NCI-H1105 (cell line): Measurements from ENCODE around the gene CSN1S1.
"Not testable (repeated sequence)": the region's sequence is repeated elsewhere in the genome, so short reads cannot be mapped to it uniquely, and the experiment has no call there.

Experiments
- DNase-seq: peaks from one replicate; lab custom pipeline; 2025; lab: John Stamatoyannopoulos, UW

Gene CSN1S1

GRCh38 chr4:69930768-69931167 is at the start of gene CSN1S1:
TSS of gene CSN1S1 (plus strand) at chr4:69931068. CDS start at chr4:69932556, 1,488 bp downstream.
- DNase-seq = no peak

- peak; percentile 11 for DNase-seq
These were observed 49.6 kb upstream of the CSN1S1 start for GRCh38 chr4:69881173-69881773.

GRCh38 chr4:69882150-69882549 is 48.7 kb upstream of the CSN1S1 start:
- no peak for DNase-seq

- DNase-seq = no peak
These were observed 42.5 kb upstream of the CSN1S1 start for GRCh38 chr4:69888336-69888735.

- DNase-seq = no peak
These were observed 36.7 kb upstream of the CSN1S1 start for GRCh38 chr4:69894186-69894585.

GRCh38 chr4:69894721-69895120 is 36.1 kb upstream of the CSN1S1 start:
- DNase-seq = no peak

GRCh38 chr4:69896530-69897116 is 34.2 kb upstream of the CSN1S1 start:
- DNase-seq = no peak

GRCh38 chr4:69907151-69907550 is 23.7 kb upstream of the CSN1S1 start:
- DNase-seq = no peak

- no peak for DNase-seq
These were observed 21.7 kb upstream of the CSN1S1 start for GRCh38 chr4:69909195-69909594.

- DNase-seq = no peak
These were observed 20.7 kb upstream of the CSN1S1 start for GRCh38 chr4:69910016-69910782.

GRCh38 chr4:69920874-69921273 is 10.0 kb upstream of the CSN1S1 start:
- no peak for DNase-seq

GRCh38 chr4:69923782-69924410 is 7.0 kb upstream of the CSN1S1 start:
- DNase-seq = not testable (repeated sequence)

GRCh38 chr4:69934150-69934549 is 3.3 kb downstream of the CSN1S1 start:
- DNase-seq = no peak

- no peak for DNase-seq
These were observed 5.7 kb downstream of the CSN1S1 start for GRCh38 chr4:69936566-69936965.

GRCh38 chr4:69951602-69952001 is 20.7 kb downstream of the CSN1S1 start:
- no peak for DNase-seq

GRCh38 chr4:69957209-69957608 is 26.3 kb downstream of the CSN1S1 start:
- no peak for DNase-seq

- no peak for DNase-seq
These were observed 34.8 kb downstream of the CSN1S1 start, which contains the start of gene CSN2 for GRCh38 chr4:69965628-69966027. TSS of gene CSN2 (minus strand) at chr4:69965728. CDS start at chr4:69960995, 4,733 bp downstream.

- no peak for DNase-seq
These were observed 39.2 kb downstream of the CSN1S1 start for GRCh38 chr4:69970071-69970470.

- no peak for DNase-seq
These were observed 43.8 kb downstream of the CSN1S1 start for GRCh38 chr4:69974631-69975030.

GRCh38 chr4:69977582-69977981 is 46.7 kb downstream of the CSN1S1 start:
- no peak for DNase-seq

GRCh38 chr4:69984030-69984443 is 53.2 kb downstream of the CSN1S1 start:
- DNase-seq = peak; percentile 24

GRCh38 chr4:69986663-69987062 is 55.8 kb downstream of the CSN1S1 start:
- DNase-seq = no peak

- DNase-seq = no peak
These were observed 60.1 kb downstream of the CSN1S1 start for GRCh38 chr4:69991016-69991415.
